ENCODE data around the gene S100A10.

DNA sequence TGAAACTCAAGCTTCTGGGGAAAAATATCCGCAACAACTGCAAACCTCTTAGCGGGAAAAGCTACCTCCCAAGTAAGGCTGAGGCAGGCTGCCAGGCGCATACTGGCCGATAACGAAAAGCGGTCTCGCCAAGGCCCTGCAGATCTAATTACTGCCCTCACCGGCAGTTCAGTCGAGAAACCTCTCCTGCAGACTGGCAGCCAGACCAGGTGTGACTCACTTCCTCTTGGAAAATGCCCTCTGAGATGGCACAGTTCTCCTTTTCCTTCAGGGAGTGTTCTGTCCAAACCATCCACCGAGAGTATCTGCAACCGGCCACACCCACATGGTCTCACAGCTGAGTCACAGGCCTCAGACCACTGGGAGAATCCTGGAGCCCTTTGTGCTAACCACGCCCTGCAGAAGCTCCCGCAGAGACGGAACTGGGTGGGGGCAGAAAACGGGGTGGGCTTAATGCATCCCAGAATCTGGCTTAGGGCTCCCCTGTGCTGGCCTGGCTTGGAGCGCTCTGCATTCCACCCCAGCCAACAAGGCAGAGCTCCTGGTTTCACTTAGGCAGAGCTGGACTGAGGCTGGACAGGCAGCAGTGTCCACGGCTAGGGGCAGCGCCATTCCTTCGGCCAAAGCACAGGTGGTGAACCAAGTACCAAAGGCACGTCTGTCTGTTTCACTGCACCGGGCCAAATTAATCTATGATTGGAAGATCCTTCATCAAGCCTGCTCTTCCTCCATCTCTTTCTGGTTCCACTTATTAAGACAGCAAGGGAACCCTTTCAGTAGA, 1.2 kb downstream of the S100A10 start:
- no peak for TF ChIP-seq ZNF274 (IDR thresholded peaks at IDR 0.05; ENCODE audit: low read depth, low read length)
- no peak for TF ChIP-seq YY1 (IDR thresholded peaks at IDR 0.05; ENCODE audit: insufficient read depth, insufficient read length)
- no peak for TF ChIP-seq SUZ12 (IDR thresholded peaks at IDR 0.05; ENCODE audit: extremely low read depth, insufficient read depth, insufficient read length)

Data from NT2/D1 (cell line).